MCF 10A (cell line): Measurements from ENCODE around the gene SLC9A4. TPM values are rescaled to one million over a fixed set of nuclear protein-coding genes. Genes with fewer than 3 reads are reported as not detected.
A peak's percentile ranks its signal among the peaks of the same experiment; 100 is the strongest.

Experiments
- BruUV-seq: library from RNA; stranded (reverse); fragments of 400-500 nt; replicated peaks from 2 replicates; lab custom pipeline; 2021; lab: Mats Ljungman, UMichigan
- CTCF ChIA-PET: fragments of 300-600 bp; sonication (Branson Sonifier 250); formaldehyde crosslinking; extraction: SDS; loops from one replicate; lab custom pipeline; 2021; ENCODE audit warnings: antibody characterized with exemption, inconsistent platforms; lab: Yijun Ruan, JAX
- POLR2A ChIA-PET: fragments of 300-600, 350-650 bp; sonication (Branson Sonifier 250); formaldehyde crosslinking; extraction: SDS; loops from one replicate; lab custom pipeline; 2020; ENCODE audit warnings: antibody characterized with exemption, inconsistent platforms; lab: Yijun Ruan, JAX
- DNase-seq: peaks from one replicate; pipeline ENCODE4 v3.0.0-alpha.2; 2018; ENCODE audit not compliant: unreplicated experiment
- H3K27ac Mint-ChIP-seq: one replicate; pipeline ENCODE4 v1.8.0; 2022; ENCODE audit warnings: mild to moderate bottlenecking, low read depth, mixed read lengths; ENCODE audit not compliant: unreplicated experiment
- H3K27me3 Mint-ChIP-seq: one replicate; pipeline ENCODE4 v1.8.0; 2022; ENCODE audit warnings: mixed read lengths; ENCODE audit not compliant: insufficient read depth, unreplicated experiment
- H3K36me3 Mint-ChIP-seq: one replicate; pipeline ENCODE4 v1.8.0; 2022; ENCODE audit warnings: mild to moderate bottlenecking, moderate library complexity, mixed read lengths; ENCODE audit not compliant: insufficient read depth, unreplicated experiment
- H3K4me1 Mint-ChIP-seq: one replicate; pipeline ENCODE4 v1.8.0; 2022; ENCODE audit warnings: mixed read lengths; ENCODE audit not compliant: insufficient read depth, unreplicated experiment
- H3K4me3 Mint-ChIP-seq: one replicate; pipeline ENCODE4 v1.8.0; 2022; ENCODE audit warnings: mild to moderate bottlenecking, moderate library complexity, mixed read lengths; ENCODE audit not compliant: unreplicated experiment
- H3K9me3 Mint-ChIP-seq: one replicate; pipeline ENCODE4 v1.8.0; 2022; ENCODE audit warnings: mixed read lengths; ENCODE audit not compliant: unreplicated experiment
- CTCF ChIP-seq: fragments of 200-600 bp; IDR thresholded peaks from one replicate; pipeline ENCODE4 v1.8.0; 2022; ENCODE audit warnings: antibody characterized with exemption, mild to moderate bottlenecking; ENCODE audit not compliant: unreplicated experiment
- intact Hi-C: fragments of 100-400 bp; cut with micrococcal nuclease; formaldehyde crosslinking; loops from 2 replicates; pipeline ENCODE4 v1.14.1; 2022
- total RNA-seq: library from RNA; stranded (reverse); gene quantifications from 2 replicates; pipeline ENCODE4 v1.2.3, GENCODE V29; 2022

The SLC9A4 gene
- total RNA-seq, 1 experiment from 2014 or later = 0.07 TPM

GRCh38 chr2:102442967-102443828 is 29.8 kb upstream of the SLC9A4 start:
- CTCF ChIA-PET = interaction anchor here (0.5 to 3.5 kb wide), 72 partner anchors 8 to 627 kb away, joined by 3 to 57 read pairs (median 4); partner anchors contain the start of genes IL18R1, IL18RAP, IL1RL1 and SLC9A4
- Mint-ChIP-seq H3K4me1 (peaks cover 12% of the 10 kb centered on the region), H3K9me3 (no peaks in the 10 kb centered on the region), H3K27ac (no peak overlapping the region), H3K27me3 (no peaks in the 10 kb centered on the region), H3K36me3 (no peaks in the 10 kb centered on the region), H3K4me3 (no peak overlapping the region)
- POLR2A ChIA-PET = interaction anchor here (0.7 to 1.5 kb wide), 6 partner anchors 83 to 423 kb away, joined by 3 to 7 read pairs (median 4); no protein-coding TSS in a partner anchor
- BruUV-seq = no TSS peak
- peak; percentile 48 for DNase-seq
- TF ChIP-seq CTCF = peak; percentile 84
- intact Hi-C loops = loop anchor here (1.0 to 10.0 kb wide), 4 partner anchors 84 to 1098 kb away; no protein-coding TSS in a partner anchor

- Mint-ChIP-seq H3K36me3 (no peaks in the 10 kb centered on the region), H3K27me3 (no peaks in the 10 kb centered on the region), H3K27ac (no peak overlapping the region), H3K4me1 (peaks cover 12% of the 10 kb centered on the region), H3K4me3 (no peak overlapping the region), H3K9me3 (no peaks in the 10 kb centered on the region)
- TF ChIP-seq CTCF = no peak
- ChIA-PET CTCF (interaction anchor here (0.5 to 3.5 kb wide), 35 partner anchors 9 to 1050 kb away, joined by 3 to 57 read pairs (median 7); partner anchors contain the start of genes IL18R1, IL18RAP and SLC9A4), POLR2A (no interaction called here)
- no TSS peak for BruUV-seq
- intact Hi-C loops = loop anchor here (10.0 kb wide), 1 partner anchor 1099 kb away; no protein-coding TSS in a partner anchor
- DNase-seq = no peak
Observed at GRCh38 chr2:102444233-102444632, 28.8 kb upstream of the SLC9A4 start.

GRCh38 chr2:102446936-102447335 is 26.1 kb upstream of the SLC9A4 start:
- TF ChIP-seq CTCF = no peak
- ChIA-PET CTCF (interaction anchor here (0.6 to 3.6 kb wide), 8 partner anchors 14 to 1105 kb away, joined by 3 to 28 read pairs (median 8); partner anchors contain the start of gene IL18R1), POLR2A (no interaction called here)
- Mint-ChIP-seq H3K4me3 (no peak overlapping the region), H3K36me3 (no peaks in the 10 kb centered on the region), H3K4me1 (peaks cover 12% of the 10 kb centered on the region), H3K9me3 (no peaks in the 10 kb centered on the region), H3K27ac (no peak overlapping the region), H3K27me3 (no peaks in the 10 kb centered on the region)
- DNase-seq = no peak
- no TSS peak for BruUV-seq
- intact Hi-C loops = loop anchor here (5.0 to 10.0 kb wide), 3 partner anchors 260 to 1102 kb away; partner anchors contain the start of gene IL1RL2
